ENCODE data around the gene LY9.

- TF ChIP-seq EZH2 (IDR thresholded peaks at IDR 0.05; ENCODE audit: insufficient read depth, poor library complexity, severe bottlenecking) (no peak), EZH2phosphoT487 (IDR thresholded peaks at IDR 0.05; ENCODE audit: insufficient read depth, low read depth) (no peak)
These were observed 23.2 kb downstream of the LY9 start for GRCh38 chr1:160819186-160819585.
